ENCODE measurements around the gene FAM89A. TPM values are rescaled to one million over a fixed set of nuclear protein-coding genes. Genes with fewer than 3 reads are reported as not detected.

FAM89A gene
- total and polyA plus RNA-seq, 9 of the 15 experiments (the other 6 are each of a cell fraction or from before 2014, with no cell fraction given): 8.7 to 66.2 (median 43.3) TPM

DNA sequence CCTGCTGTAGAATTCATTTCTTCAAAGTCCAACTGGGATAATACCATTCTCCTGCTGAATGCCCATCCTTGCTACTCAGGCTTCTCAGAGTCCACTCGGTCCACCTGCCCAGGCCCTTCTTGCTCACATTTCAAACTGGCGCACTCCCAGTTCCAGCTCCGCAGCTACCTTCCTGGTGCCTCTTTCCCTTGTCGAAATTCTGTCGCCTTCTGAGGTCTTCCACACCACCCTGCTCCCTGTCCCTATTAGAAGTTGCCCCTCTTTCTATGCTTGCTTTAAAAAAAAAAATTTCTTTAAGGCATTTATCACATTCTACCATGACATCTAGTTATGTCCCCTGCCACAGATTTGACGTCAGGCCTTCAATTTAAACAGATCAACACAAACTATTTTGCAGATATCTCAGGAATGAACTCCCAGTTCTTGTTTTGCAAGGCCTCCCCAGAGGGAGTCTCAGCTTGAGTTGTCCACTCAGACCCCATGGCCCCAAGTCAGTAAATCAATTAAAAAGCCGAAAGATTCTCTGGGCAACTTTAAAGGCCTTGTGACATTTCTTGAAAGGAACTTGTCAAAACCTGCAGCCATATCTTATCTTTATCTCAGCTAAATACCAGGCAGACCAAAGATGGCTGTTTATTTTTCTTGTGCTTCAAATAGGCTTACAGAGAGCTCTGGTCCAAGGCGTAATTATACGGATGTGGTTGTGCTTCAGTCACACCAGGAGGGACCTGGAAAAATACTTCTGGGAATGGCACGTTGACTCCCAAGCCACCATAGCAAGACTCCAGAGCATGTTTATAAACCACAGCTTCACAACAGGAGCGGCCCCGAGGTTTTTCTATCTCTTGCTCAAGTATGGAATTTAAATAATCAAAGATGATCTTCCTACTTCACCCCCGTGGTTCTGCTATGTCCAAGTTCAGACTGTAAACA is 2.2 kb downstream of the FAM89A start (continued):
- no peak for TF ChIP-seq PBX2 (CRISPR knock-in tag; IDR thresholded peaks at IDR 0.05; ENCODE audit: low read depth)
- TF ChIP-seq PBX2 (tag; conservative IDR thresholded peaks at IDR 0.05; ENCODE audit: low read depth): peak; percentile 47
- no peak for TF ChIP-seq CHD7 (IDR thresholded peaks at IDR 0.05; ENCODE audit: low read depth, low read length)
- 0 out of 4 replicates have a peak, but pooled peaks of 1 of the 2 experiments have one; percentile 15 for TF ChIP-seq TRIM24 (IDR thresholded peaks at IDR 0.05)
- TF ChIP-seq, protein P1, sequence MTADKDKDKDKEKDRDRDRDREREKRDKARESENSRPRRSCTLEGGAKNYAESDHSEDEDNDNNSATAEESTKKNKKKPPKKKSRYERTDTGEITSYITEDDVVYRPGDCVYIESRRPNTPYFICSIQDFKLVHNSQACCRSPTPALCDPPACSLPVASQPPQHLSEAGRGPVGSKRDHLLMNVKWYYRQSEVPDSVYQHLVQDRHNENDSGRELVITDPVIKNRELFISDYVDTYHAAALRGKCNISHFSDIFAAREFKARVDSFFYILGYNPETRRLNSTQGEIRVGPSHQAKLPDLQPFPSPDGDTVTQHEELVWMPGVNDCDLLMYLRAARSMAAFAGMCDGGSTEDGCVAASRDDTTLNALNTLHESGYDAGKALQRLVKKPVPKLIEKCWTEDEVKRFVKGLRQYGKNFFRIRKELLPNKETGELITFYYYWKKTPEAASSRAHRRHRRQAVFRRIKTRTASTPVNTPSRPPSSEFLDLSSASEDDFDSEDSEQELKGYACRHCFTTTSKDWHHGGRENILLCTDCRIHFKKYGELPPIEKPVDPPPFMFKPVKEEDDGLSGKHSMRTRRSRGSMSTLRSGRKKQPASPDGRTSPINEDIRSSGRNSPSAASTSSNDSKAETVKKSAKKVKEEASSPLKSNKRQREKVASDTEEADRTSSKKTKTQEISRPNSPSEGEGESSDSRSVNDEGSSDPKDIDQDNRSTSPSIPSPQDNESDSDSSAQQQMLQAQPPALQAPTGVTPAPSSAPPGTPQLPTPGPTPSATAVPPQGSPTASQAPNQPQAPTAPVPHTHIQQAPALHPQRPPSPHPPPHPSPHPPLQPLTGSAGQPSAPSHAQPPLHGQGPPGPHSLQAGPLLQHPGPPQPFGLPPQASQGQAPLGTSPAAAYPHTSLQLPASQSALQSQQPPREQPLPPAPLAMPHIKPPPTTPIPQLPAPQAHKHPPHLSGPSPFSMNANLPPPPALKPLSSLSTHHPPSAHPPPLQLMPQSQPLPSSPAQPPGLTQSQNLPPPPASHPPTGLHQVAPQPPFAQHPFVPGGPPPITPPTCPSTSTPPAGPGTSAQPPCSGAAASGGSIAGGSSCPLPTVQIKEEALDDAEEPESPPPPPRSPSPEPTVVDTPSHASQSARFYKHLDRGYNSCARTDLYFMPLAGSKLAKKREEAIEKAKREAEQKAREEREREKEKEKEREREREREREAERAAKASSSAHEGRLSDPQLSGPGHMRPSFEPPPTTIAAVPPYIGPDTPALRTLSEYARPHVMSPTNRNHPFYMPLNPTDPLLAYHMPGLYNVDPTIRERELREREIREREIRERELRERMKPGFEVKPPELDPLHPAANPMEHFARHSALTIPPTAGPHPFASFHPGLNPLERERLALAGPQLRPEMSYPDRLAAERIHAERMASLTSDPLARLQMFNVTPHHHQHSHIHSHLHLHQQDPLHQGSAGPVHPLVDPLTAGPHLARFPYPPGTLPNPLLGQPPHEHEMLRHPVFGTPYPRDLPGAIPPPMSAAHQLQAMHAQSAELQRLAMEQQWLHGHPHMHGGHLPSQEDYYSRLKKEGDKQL (CRISPR knock-in tag; IDR thresholded peaks at IDR 0.05; ENCODE audit: borderline replicate concordance): no peak
- 0 out of 2 replicates have a peak, but pooled peaks have one; percentile 4 for TF ChIP-seq ZNF583 (CRISPR knock-in tag; IDR thresholded peaks at IDR 0.05)

Measured in K562 (cell line).